Cerebellar cortex (tissue), 1 donor: ENCODE measurements around the gene HYI.

Experiments used
- DNase-seq: peaks from one replicate; pipeline ENCODE4 v3.0.0-alpha.2; 2015; ENCODE audit warnings: low spot score

HYI gene

GRCh38 chr1:43444151-43444828 is 9.4 kb downstream of the HYI start:
- no peak for DNase-seq

- DNase-seq = no peak
Observed at GRCh38 chr1:43443197-43443946, 10.4 kb downstream of the HYI start.

- no peak for DNase-seq
Observed at GRCh38 chr1:43442756-43443155, 11.0 kb downstream of the HYI start.

GRCh38 chr1:43441894-43442637 is 11.7 kb downstream of the HYI start:
- DNase-seq = no peak

GRCh38 chr1:43441166-43441893 is 12.4 kb downstream of the HYI start:
- no peak for DNase-seq

GRCh38 chr1:43440358-43440757 is 13.4 kb downstream of the HYI start:
- DNase-seq = no peak

GRCh38 chr1:43439781-43440180 is 13.9 kb downstream of the HYI start:
- no peak for DNase-seq

GRCh38 chr1:43438953-43439581 is 14.7 kb downstream of the HYI start:
- no peak for DNase-seq

- no peak for DNase-seq
Observed at GRCh38 chr1:43438576-43438952, 15.2 kb downstream of the HYI start.

GRCh38 chr1:43438006-43438405 is 15.7 kb downstream of the HYI start:
- no peak for DNase-seq

GRCh38 chr1:43437031-43437973 is 16.4 kb downstream of the HYI start:
- DNase-seq = no peak

GRCh38 chr1:43436371-43436770 is 17.4 kb downstream of the HYI start:
- no peak for DNase-seq

GRCh38 chr1:43435146-43436145 is 18.3 kb downstream of the HYI start:
- DNase-seq = peak; percentile 21

GRCh38 chr1:43434256-43434655 is 19.5 kb downstream of the HYI start:
- DNase-seq = no peak

GRCh38 chr1:43432907-43433306 is 20.8 kb downstream of the HYI start:
- DNase-seq = no peak

GRCh38 chr1:43432171-43432860 is 21.4 kb downstream of the HYI start:
- DNase-seq = no peak

GRCh38 chr1:43431676-43432075 is 22.1 kb downstream of the HYI start:
- no peak for DNase-seq

- no peak for DNase-seq
Observed at GRCh38 chr1:43430831-43431230, 22.9 kb downstream of the HYI start.

- no peak for DNase-seq
Observed at GRCh38 chr1:43427941-43428340, 25.8 kb downstream of the HYI start.
